Measurements from ENCODE around the gene TUBB6. TPM values are rescaled to one million over a fixed set of nuclear protein-coding genes. Genes with fewer than 3 reads are reported as not detected.

Gene TUBB6
- total and polyA plus RNA-seq, 2 of the 13 experiments (the other 11 are each of a cell fraction or from before 2014, with no cell fraction given): 9.9 to 28.6 TPM

DNA sequence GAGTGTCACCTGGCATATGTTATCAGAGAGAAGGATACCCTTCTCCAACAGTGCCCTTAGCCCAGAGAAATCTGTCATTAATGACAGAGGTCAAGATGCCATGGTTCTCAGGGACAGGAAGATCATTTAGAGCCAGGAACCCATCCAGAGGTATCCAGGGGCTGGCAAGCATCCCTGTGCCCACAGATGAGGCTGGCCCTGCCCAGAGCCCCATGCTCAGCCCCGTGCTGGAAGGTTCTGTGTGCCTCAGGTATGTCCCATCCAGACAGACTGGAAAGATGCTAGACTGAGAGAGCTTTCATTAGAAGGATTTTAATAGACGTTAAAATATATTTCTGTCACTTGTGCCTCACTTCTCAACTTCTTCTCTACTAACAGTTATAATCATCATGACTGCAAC is 8.2 kb upstream of the TUBB6 start (continued):
- TF ChIP-seq SIN3A (IDR thresholded peaks at IDR 0.05; ENCODE audit: borderline replicate concordance, low read depth, low read length): no peak
- TF ChIP-seq ZBTB42 (CRISPR knock-in tag; IDR thresholded peaks at IDR 0.05): no peak
- TF ChIP-seq FOXP1 (IDR thresholded peaks at IDR 0.05): no peak
- TF ChIP-seq FOXP1 (CRISPR knock-in tag; IDR thresholded peaks at IDR 0.05): no peak

DNA sequence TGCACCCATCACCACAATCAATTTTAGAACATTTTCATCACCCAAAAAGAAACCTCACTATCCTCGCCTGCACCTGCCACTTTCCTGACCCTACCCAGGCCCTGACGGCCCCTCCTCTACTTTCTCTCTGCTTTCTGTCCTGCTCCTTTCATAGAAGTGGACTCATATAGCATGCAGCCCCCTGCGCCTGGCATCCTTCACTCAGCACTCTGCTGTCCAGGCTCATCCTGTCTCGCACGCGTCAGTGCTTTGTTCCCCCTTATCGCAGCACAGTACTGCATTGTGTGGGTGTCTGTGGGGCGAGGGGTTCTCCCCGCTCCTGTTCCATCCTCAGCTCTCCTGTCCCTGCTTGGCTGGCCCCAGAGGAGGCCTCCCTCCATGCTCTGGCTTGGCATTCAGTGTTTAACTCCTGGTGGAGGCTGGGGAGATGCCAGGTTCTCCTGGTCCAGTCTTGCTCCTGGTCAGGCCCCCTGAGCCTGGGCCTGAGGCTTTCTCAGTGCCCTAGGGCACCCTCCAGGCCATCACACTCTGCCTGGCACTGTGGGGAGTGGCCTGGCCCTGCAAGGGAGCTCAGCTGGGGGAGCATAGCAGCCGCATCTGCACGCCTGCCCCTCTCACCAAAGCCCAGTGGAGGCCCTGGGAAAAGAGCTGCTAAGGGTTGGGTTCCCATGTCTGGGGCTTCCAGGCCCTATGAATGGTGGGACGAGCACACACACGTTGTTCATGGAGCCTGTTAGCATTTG is 6.6 kb upstream of the TUBB6 start:
- in situ Hi-C loops (cut with HindIII; ENCODE audit: extremely low pct_ligation_motif_present, low pct_unique_long_range_greater_than_20kb): no loop called here
- Histone ChIP-seq H3K4me1 (ENCODE audit: insufficient read depth, low read length) (peaks cover 25% of the 10 kb centered on the region), H3K4me3 (replicated peaks in 1 of 3; ENCODE audit: insufficient read depth in 1 of 3, low read depth in 2 of 3, low read length in 3 of 3) (no peak overlapping the region), H3K79me2 (ENCODE audit: insufficient read depth, low read length) (no peaks in the 10 kb centered on the region), H4K20me1 (ENCODE audit: insufficient read depth, low read length) (no peaks in the 10 kb centered on the region), H2AFZ (ENCODE audit: low read length) (no peak overlapping the region), H3K36me3 (replicated peaks in 1 of 2; ENCODE audit: control insufficient read depth in 1 of 2, insufficient read depth in 2 of 2, low read length in 2 of 2) (no peaks in the 10 kb centered on the region), H3K9me3 (ENCODE audit: low read length) (no peaks in the 10 kb centered on the region), H3K4me2 (ENCODE audit: low read depth, low read length) (no peak overlapping the region), H3K27ac (ENCODE audit: extremely low read length, insufficient read depth, low read length) (no peak overlapping the region), H3K9ac (ENCODE audit: insufficient read depth, low read depth, low read length) (no peak overlapping the region), H3K27me3 (ENCODE audit: control insufficient read depth in 1 of 2, insufficient read depth in 2 of 2, low read length in 2 of 2) (peaks cover 3 to 37% of the 10 kb centered on the region in 2 experiments; a peak in 4 of 5 replicates)
- no TSS peak for BruUV-seq (replicated peaks)
- WGBS (ENCODE audit: low lambda C conversion rate): 34% methylated on average over 11 of the region's 13 CpGs
- TF ChIP-seq ZNF724P (CRISPR knock-in tag; IDR thresholded peaks at IDR 0.05; ENCODE audit: borderline replicate concordance) (no peak), ZIK1 (CRISPR knock-in tag; IDR thresholded peaks at IDR 0.05; ENCODE audit: borderline replicate concordance, low read depth) (no peak), ZNF510 (CRISPR knock-in tag; IDR thresholded peaks at IDR 0.05; ENCODE audit: low read depth) (no peak), DNMT3B (CRISPR knock-in tag; conservative IDR thresholded peaks at IDR 0.05) (no peak), FLYWCH1 (CRISPR knock-in tag; IDR thresholded peaks at IDR 0.05) (no peak)
- TF ChIP-seq, protein P1, sequence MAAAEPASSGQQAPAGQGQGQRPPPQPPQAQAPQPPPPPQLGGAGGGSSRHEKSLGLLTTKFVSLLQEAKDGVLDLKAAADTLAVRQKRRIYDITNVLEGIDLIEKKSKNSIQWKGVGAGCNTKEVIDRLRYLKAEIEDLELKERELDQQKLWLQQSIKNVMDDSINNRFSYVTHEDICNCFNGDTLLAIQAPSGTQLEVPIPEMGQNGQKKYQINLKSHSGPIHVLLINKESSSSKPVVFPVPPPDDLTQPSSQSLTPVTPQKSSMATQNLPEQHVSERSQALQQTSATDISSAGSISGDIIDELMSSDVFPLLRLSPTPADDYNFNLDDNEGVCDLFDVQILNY (CRISPR knock-in tag; conservative IDR thresholded peaks at IDR 0.05): no peak
- FAIRE-seq (no peak), ATAC-seq (no peak), DNase-seq (ENCODE audit: low spot score) (no peak)
- ChIA-PET POLR2A (no interaction called here), CTCF (ENCODE audit: low intra/inter-chr PET ratio, low total read pairs) (no interaction called here)
- intact Hi-C loops (cut with micrococcal nuclease; ENCODE audit: unreplicated experiment): no loop called here

Measured in HepG2 (cell line).